Neural progenitor cell (in vitro differentiated cells): ENCODE measurements around the gene PMS1.

ENCODE experiments used
- CTCF ChIP-seq: fragments of 200-600 bp; sonication (generic); IDR thresholded peaks from 2 replicates; pipeline ENCODE4 v1.5.1; 2017; ENCODE audit warnings: antibody characterized with exemption, mild to moderate bottlenecking
- EZH2 ChIP-seq: fragments of 200-600 bp; sonication (generic); IDR thresholded peaks from 2 replicates; pipeline ENCODE4 v1.6.1; 2017; ENCODE audit warnings: antibody characterized with exemption, mild to moderate bottlenecking, moderate library complexity
- EZH2phosphoT487 ChIP-seq: fragments of 200-600 bp; sonication (generic); IDR thresholded peaks from 2 replicates; pipeline ENCODE4 v1.6.1; 2017; ENCODE audit warnings: antibody characterized with exemption

DNA sequence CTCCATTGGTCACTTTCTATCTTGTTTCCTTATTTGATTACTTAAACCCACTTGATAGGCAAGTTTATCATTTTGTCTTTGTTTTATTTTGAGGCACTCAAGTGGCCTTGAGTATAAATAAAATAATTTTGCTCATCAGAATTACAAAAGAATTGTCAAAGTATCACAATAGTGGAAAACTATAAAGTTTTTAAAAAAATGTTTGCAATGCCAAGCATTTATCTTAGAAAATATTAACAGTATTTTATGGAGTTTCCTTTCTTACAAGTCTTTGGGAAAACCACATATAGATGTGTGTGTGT lies 14.7 kb downstream of the PMS1 start:
- TF ChIP-seq CTCF (no peak), EZH2phosphoT487 (no peak), EZH2 (no peak)
